GM10266 (cell line): ENCODE results near the gene HS6ST3.

Source experiments
- DNase-seq: peaks from one replicate; pipeline ENCODE4 v3.0.0; 2012; ENCODE audit errors: extremely low spot score
- CTCF ChIP-seq: IDR thresholded peaks from 2 replicates; pipeline ENCODE4 v1.5.1; 2012; ENCODE audit warnings: mild to moderate bottlenecking, low read depth; ENCODE audit not compliant: control insufficient read depth, insufficient read depth; ENCODE audit errors: missing control alignments

The HS6ST3 gene

GRCh38 chr13:96860882-96861281 lies 771.0 kb downstream of the HS6ST3 start:
- no peak for DNase-seq
- no peak for TF ChIP-seq CTCF

- DNase-seq = no peak
- no peak for TF ChIP-seq CTCF
These were observed 772.2 kb downstream of the HS6ST3 start for GRCh38 chr13:96862093-96862492.

GRCh38 chr13:96862999-96863398 lies 773.1 kb downstream of the HS6ST3 start:
- no peak for TF ChIP-seq CTCF
- no peak for DNase-seq

GRCh38 chr13:96871469-96871868 lies 781.6 kb downstream of the HS6ST3 start:
- no peak for DNase-seq
- no peak for TF ChIP-seq CTCF

- TF ChIP-seq CTCF = no peak
- no peak for DNase-seq
These were observed 790.5 kb downstream of the HS6ST3 start for GRCh38 chr13:96880419-96880818.
